Fibroblast of lung (primary cell): ENCODE measurements around the gene PRDX4. TPM values are rescaled to one million over a fixed set of nuclear protein-coding genes. Genes with fewer than 3 reads are reported as not detected.

ENCODE experiments used
- DNase-seq, 2 donors: peaks; one replicate each; pipeline versions ENCODE4 v3.0.0 to v3.0.0-alpha.2; 2010; ENCODE audit warnings: low read depth in 2 of 2
- H2AFZ ChIP-seq: 2 replicates; pipeline ENCODE4 v1.5.1; 2012; ENCODE audit warnings: low read length, control low read depth, inconsistent platforms
- H3K27ac ChIP-seq: 2 replicates; pipeline ENCODE4 v1.5.1; 2011; ENCODE audit warnings: low read length, control low read depth; ENCODE audit not compliant: insufficient read depth
- H3K27me3 ChIP-seq: 2 replicates; pipeline ENCODE4 v1.5.1; 2011; ENCODE audit warnings: mild to moderate bottlenecking, low read length; ENCODE audit not compliant: control insufficient read depth, insufficient read depth
- H3K36me3 ChIP-seq: 2 replicates; pipeline ENCODE4 v1.5.1; 2011; ENCODE audit warnings: low read length; ENCODE audit not compliant: control insufficient read depth, insufficient read depth
- H3K4me1 ChIP-seq: 2 replicates; pipeline ENCODE4 v1.5.1; 2011; ENCODE audit warnings: low read length; ENCODE audit not compliant: control insufficient read depth, insufficient read depth; ENCODE audit errors: extremely low read depth
- H3K4me2 ChIP-seq: 2 replicates; pipeline ENCODE4 v1.5.1; 2011; ENCODE audit warnings: low read length, control low read depth; ENCODE audit not compliant: insufficient read depth; ENCODE audit errors: extremely low read depth
- H3K4me3 ChIP-seq, 4 experiments: fragments of 200-600 bp in 1 of 4; sonication (generic) in 1 of 4; replicated peaks in 1 of 4; 2 replicates each; pipeline ENCODE4 v1.5.1; 2011 to 2016; ENCODE audit warnings: low read length in 4 of 4, low read depth in 3 of 4, mild to moderate bottlenecking in 3 of 4, control low read depth in 2 of 4, inconsistent platforms in 1 of 4, mixed read lengths in 1 of 4; ENCODE audit not compliant: insufficient read depth in 1 of 4; ENCODE audit errors: control extremely low read depth in 1 of 4
- H3K79me2 ChIP-seq: 2 replicates; pipeline ENCODE4 v1.5.1; 2012; ENCODE audit warnings: mild to moderate bottlenecking, low read length, inconsistent platforms; ENCODE audit not compliant: control insufficient read depth, insufficient read depth
- H3K9ac ChIP-seq: 2 replicates; pipeline ENCODE4 v1.5.1; 2011; ENCODE audit warnings: mild to moderate bottlenecking, low read length, control low read depth; ENCODE audit not compliant: insufficient read depth
- H3K9me3 ChIP-seq: 2 replicates; pipeline ENCODE4 v1.5.1; 2012; ENCODE audit warnings: low read depth, low read length; ENCODE audit not compliant: control insufficient read depth, insufficient read depth
- H4K20me1 ChIP-seq: 2 replicates; pipeline ENCODE4 v1.5.1; 2011; ENCODE audit warnings: low read length; ENCODE audit not compliant: control insufficient read depth, insufficient read depth; ENCODE audit errors: extremely low read depth
- EZH2 ChIP-seq: IDR thresholded peaks from 2 replicates; pipeline ENCODE4 v1.5.1; 2012; ENCODE audit warnings: low read length, control low read depth, mild to moderate bottlenecking; ENCODE audit errors: missing control alignments
- polyA minus RNA-seq: library from RNA; depleted of rRNA, polyadenylated mRNA; stranded (reverse); fragments of >200 nt; gene quantifications from 2 replicates; pipeline ENCODE4 v1.2.3, GENCODE V29; 2011; ENCODE audit warnings: low replicate concordance
- polyA plus RNA-seq, 2 donors: library from polyadenylated mRNA; depleted of rRNA in 1 of 2; stranded (reverse) in 1 of 2; unstranded in 1 of 2; fragments of >200 nt; gene quantifications; 2 replicates each; pipeline ENCODE4 v1.2.1, GENCODE V29; 2011 to 2012; ENCODE audit warnings: missing spikeins in 1 of 2
- total RNA-seq: library from RNA; depleted of rRNA; stranded (reverse); fragments of >200 nt; gene quantifications from 2 replicates; pipeline ENCODE4 v1.2.1, GENCODE V29; 2014
- TF ChIP-seq, protein P1 (sequence below), 2 donors: IDR thresholded peaks in 1 of 2; conservative IDR thresholded peaks in 1 of 2; 1 replicate in 1 of 2; 2 replicates in 1 of 2; pipeline ENCODE4 v1.5.1; 2011 to 2012; ENCODE audit warnings: low read length in 2 of 2, control low read depth in 1 of 2, inconsistent platforms in 1 of 2, low read depth in 1 of 2, mild to moderate bottlenecking in 1 of 2

PRDX4 gene
- total RNA-seq (189 and 209 TPM in 2 replicates), polyA plus RNA-seq (147 and 163 TPM in 2 replicates), polyA minus RNA-seq (19.1 and 25.7 TPM in 2 replicates)
- polyA plus RNA-seq (2012): 153 and 155 TPM in 2 replicates

- peak within 1 kb of the TSS; percentile 74 for H3K27ac ChIP-seq
- no peaks in the 10 kb centered on the region for H3K4me1 ChIP-seq
- H3K4me2 ChIP-seq: peak within 1 kb of the TSS; percentile 88
- H2AFZ ChIP-seq: peak within 1 kb of the TSS; percentile 48
- TF ChIP-seq EZH2: no peak
- TF ChIP-seq, protein P1, sequence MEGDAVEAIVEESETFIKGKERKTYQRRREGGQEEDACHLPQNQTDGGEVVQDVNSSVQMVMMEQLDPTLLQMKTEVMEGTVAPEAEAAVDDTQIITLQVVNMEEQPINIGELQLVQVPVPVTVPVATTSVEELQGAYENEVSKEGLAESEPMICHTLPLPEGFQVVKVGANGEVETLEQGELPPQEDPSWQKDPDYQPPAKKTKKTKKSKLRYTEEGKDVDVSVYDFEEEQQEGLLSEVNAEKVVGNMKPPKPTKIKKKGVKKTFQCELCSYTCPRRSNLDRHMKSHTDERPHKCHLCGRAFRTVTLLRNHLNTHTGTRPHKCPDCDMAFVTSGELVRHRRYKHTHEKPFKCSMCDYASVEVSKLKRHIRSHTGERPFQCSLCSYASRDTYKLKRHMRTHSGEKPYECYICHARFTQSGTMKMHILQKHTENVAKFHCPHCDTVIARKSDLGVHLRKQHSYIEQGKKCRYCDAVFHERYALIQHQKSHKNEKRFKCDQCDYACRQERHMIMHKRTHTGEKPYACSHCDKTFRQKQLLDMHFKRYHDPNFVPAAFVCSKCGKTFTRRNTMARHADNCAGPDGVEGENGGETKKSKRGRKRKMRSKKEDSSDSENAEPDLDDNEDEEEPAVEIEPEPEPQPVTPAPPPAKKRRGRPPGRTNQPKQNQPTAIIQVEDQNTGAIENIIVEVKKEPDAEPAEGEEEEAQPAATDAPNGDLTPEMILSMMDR (conservative IDR thresholded peaks at IDR 0.05 in 1 of 2, IDR thresholded peaks at IDR 0.05 in 1 of 2; ENCODE audit: low read depth in 1 of 2, low read length in 2 of 2): no peak
- no peaks in the 10 kb centered on the region for H3K36me3 ChIP-seq
- no peaks in the 10 kb centered on the region for H3K9me3 ChIP-seq
- H3K9ac ChIP-seq: peak within 1 kb of the TSS; percentile 73
- peak; percentile 81 to 88 for DNase-seq
- peak within 1 kb of the TSS; percentile 59 to 84 (median 74) for H3K4me3 ChIP-seq
- H4K20me1 ChIP-seq: no peaks in the 10 kb centered on the region
- H3K27me3 ChIP-seq: no peaks in the 10 kb centered on the region
- H3K79me2 ChIP-seq: peaks cover 10% of the 10 kb centered on the region
These were observed at the start of gene PRDX4 for GRCh38 chrX:23667239-23668177. TSS of gene PRDX4 (plus strand) at chrX:23667493. CDS start at chrX:23667571, 78 bp downstream.

- H3K9me3 ChIP-seq: no peaks in the 10 kb centered on the region
- no peaks in the 10 kb centered on the region for H3K79me2 ChIP-seq
- H3K4me1 ChIP-seq: no peaks in the 10 kb centered on the region
- H3K4me3 ChIP-seq: no peak overlapping the region
- DNase-seq: no peak
- no peak overlapping the region for H3K9ac ChIP-seq
- no peak overlapping the region for H3K4me2 ChIP-seq
- H4K20me1 ChIP-seq: no peaks in the 10 kb centered on the region
- no peaks in the 10 kb centered on the region for H3K27me3 ChIP-seq
- H3K27ac ChIP-seq: no peak overlapping the region
- H3K36me3 ChIP-seq: no peaks in the 10 kb centered on the region
- TF ChIP-seq, protein P1 (conservative IDR thresholded peaks at IDR 0.05 in 1 of 2, IDR thresholded peaks at IDR 0.05 in 1 of 2; ENCODE audit: low read depth in 1 of 2, low read length in 2 of 2): no peak
- no peak for TF ChIP-seq EZH2
- H2AFZ ChIP-seq: no peak overlapping the region
These were observed 45.5 kb upstream of the PRDX4 start for GRCh38 chrX:23621621-23622265.

DNA sequence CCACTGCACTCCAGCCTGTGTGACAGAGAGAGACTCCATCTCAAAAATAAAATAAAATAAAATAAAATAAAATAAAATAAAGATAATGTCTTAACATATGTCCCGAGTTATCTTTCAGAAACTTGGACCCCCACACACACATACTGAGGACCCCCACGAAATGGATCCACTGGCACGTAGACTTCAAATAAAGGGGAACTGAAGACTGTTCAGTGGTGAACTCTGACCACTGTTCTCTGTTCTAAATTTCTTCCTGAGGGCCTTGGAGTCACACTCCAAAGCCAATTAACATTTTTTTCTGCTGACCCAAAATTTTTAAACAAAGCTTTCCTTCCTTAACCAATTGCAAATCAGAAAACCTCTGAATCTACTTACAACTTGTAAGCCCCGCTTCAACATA lies 43.5 kb upstream of the PRDX4 start:
- no peaks in the 10 kb centered on the region for H3K4me1 ChIP-seq
- H3K9me3 ChIP-seq: no peaks in the 10 kb centered on the region
- no peak overlapping the region for H3K27ac ChIP-seq
- H3K4me3 ChIP-seq: no peak overlapping the region
- no peak for DNase-seq
- no peaks in the 10 kb centered on the region for H3K79me2 ChIP-seq
- H3K9ac ChIP-seq: no peak overlapping the region
- H3K4me2 ChIP-seq: no peak overlapping the region
- no peak overlapping the region for H2AFZ ChIP-seq
- TF ChIP-seq, protein P1 (conservative IDR thresholded peaks at IDR 0.05 in 1 of 2, IDR thresholded peaks at IDR 0.05 in 1 of 2; ENCODE audit: low read depth in 1 of 2, low read length in 2 of 2): no peak
- no peak for TF ChIP-seq EZH2
- no peaks in the 10 kb centered on the region for H3K27me3 ChIP-seq
- H4K20me1 ChIP-seq: no peaks in the 10 kb centered on the region
- H3K36me3 ChIP-seq: no peaks in the 10 kb centered on the region
